Upper lobe of left lung (tissue), 4 donors: ENCODE data around the gene NME9.

Source experiments
- CTCF ChIP-seq, 6 experiments: fragments of 450-650 bp in 4 of 6; fragments of 200-600 bp in 2 of 6; sonication (generic) in 2 of 6; IDR thresholded peaks; one replicate each; pipeline ENCODE4 v1.5.1; 2016 to 2019; ENCODE audit warnings: antibody characterized with exemption in 6 of 6
- EP300 ChIP-seq, 4 donors: sonication (generic); formaldehyde crosslinking; IDR thresholded peaks; one replicate each; pipeline ENCODE4 v1.5.1; 2017; ENCODE audit warnings: antibody characterized with exemption in 4 of 4, control low read depth in 2 of 4
- POLR2A ChIP-seq, 4 donors: fragments of 450-650 bp; IDR thresholded peaks; one replicate each; pipeline ENCODE4 v1.5.1; 2016 to 2017; ENCODE audit warnings: antibody characterized with exemption in 4 of 4, mild to moderate bottlenecking in 2 of 4
- POLR2AphosphoS5 ChIP-seq, 2 donors: sonication (generic); formaldehyde crosslinking; IDR thresholded peaks; one replicate each; pipeline ENCODE4 v1.5.1; 2017; ENCODE audit warnings: antibody characterized with exemption in 2 of 2

- TF ChIP-seq CTCF (IDR thresholded peaks at IDR 0.05) (no peak), POLR2A (IDR thresholded peaks at IDR 0.05) (no peak), EP300 (IDR thresholded peaks at IDR 0.05) (no peak), POLR2AphosphoS5 (IDR thresholded peaks at IDR 0.05) (no peak)
Observed at GRCh38 chr3:138282836-138283235, 46.8 kb downstream of the NME9 start.
